ENCODE results near the gene GALNT7.
"Not testable (repeated sequence)": the region's sequence is repeated elsewhere in the genome, so short reads cannot be mapped to it uniquely, and the experiment has no call there.

GALNT7 gene

GRCh38 chr4:173192375-173193162, 24.0 kb downstream of the GALNT7 start:
- no peak for DNase-seq (ENCODE audit: low read depth, low spot score)

- no peak for DNase-seq (ENCODE audit: low read depth, low spot score)
Observed at GRCh38 chr4:173194157-173194556, 25.5 kb downstream of the GALNT7 start.

- no peak for DNase-seq (ENCODE audit: low read depth, low spot score)
Observed at GRCh38 chr4:173195109-173195508, 26.5 kb downstream of the GALNT7 start.

DNA sequence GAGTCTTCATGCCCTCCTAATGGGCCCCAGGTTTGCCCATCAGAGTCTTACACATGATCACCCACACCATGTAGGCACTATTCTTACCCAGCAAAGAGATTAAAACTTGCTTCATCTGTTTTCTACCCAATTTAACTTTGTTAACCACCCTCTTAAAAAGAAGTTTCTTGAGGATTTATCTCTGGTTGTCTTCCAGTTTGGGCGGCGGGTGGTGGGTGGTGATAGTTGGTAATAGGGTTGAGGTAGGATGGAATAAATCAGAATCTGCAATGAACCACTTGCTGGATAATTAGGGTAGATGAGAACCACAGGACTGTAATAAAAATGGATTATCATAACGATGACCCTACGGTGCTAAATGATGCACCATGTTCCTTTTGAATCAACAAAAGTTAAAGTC, 30.9 kb downstream of the GALNT7 start:
- DNase-seq (ENCODE audit: low read depth, low spot score), result no peak

GRCh38 chr4:173200103-173200884, 31.7 kb downstream of the GALNT7 start:
- DNase-seq (ENCODE audit: low read depth, low spot score), result no peak

DNA sequence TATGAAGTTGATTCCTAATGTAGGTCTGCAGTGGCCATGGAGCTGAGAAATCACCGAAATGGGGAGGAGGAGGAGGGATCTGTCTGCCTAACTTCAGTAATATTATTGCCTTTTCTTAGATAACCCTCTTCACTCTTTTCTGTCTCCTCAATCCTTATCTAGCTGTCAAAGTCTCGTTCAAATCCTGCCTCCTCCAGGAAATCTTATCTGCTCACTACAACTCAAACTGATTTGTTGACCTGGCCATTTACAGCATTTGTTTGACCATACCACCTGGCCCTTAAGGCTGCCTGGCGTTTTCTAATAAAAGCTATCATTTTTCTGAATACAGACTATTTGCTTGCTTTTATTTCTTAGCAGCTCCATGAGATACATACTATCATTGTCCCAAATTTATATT, 33.8 kb downstream of the GALNT7 start:
- DNase-seq (ENCODE audit: low read depth, low spot score), result no peak

- DNase-seq (ENCODE audit: low read depth, low spot score), result no peak
Observed at GRCh38 chr4:173205656-173206055, 37.0 kb downstream of the GALNT7 start.

- no peak for DNase-seq (ENCODE audit: low read depth, low spot score)
Observed at GRCh38 chr4:173208420-173208819, 39.8 kb downstream of the GALNT7 start.

DNA sequence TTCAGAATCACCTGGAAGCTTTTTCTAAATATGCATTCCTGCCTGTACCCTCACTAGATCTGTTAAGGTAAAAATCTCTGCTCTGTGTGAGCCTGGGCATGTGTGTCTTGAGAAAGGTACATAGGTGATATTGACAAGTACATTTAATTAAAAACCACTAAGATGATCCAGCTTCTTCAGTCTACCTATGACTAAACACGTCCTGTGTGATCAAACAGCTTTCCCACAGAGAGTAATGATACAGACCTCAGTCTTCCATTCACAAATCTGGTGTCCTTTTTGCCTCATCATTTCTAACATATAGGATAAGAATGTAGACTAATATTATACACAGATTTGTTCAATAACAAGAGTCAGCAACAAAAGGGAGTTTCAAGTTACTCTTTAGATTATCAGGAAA, 42.6 kb downstream of the GALNT7 start:
- no peak for DNase-seq (ENCODE audit: low read depth, low spot score)

DNA sequence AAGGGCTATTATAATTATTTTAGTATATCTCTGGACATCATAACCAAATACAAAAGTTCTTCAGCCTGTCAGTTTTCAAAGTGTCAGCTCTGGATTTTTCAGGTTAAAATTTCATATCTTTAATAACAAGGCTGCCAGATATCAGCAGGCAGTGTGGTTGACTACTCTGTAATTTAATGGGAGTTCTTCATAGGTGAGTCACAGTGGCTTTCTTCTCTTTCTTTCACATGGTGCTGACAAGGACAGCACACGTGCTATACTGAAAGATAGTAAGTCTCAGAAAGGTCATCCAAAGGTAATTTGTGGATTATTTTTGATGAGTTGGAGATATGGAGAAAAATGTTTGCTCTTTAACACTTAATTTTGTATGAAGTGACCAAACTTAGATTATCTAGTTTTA, 43.2 kb downstream of the GALNT7 start:
- DNase-seq (ENCODE audit: low read depth, low spot score), result no peak

- no peak for DNase-seq (ENCODE audit: low read depth, low spot score)
Observed at GRCh38 chr4:173212379-173212778, 43.8 kb downstream of the GALNT7 start.

DNA sequence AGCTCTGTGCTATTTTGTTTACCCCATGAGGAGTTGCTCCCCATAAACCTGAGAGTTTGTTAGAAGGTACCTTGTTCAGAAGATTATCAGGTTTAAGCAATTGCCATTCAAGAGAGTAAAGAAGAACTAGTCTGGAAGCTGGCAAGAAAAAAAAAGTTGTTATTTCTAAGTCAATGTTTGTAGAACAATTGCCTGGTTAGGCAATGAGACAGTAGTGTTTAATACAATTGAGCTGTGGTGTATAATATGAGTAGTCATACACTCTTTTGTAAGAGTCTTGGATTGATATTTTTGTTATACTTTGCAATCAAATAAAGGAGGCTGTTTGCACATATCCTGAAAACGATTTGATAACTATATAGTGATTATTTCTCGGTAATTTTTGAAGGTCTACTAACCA, 44.7 kb downstream of the GALNT7 start:
- DNase-seq (ENCODE audit: low read depth, low spot score), result no peak

DNA sequence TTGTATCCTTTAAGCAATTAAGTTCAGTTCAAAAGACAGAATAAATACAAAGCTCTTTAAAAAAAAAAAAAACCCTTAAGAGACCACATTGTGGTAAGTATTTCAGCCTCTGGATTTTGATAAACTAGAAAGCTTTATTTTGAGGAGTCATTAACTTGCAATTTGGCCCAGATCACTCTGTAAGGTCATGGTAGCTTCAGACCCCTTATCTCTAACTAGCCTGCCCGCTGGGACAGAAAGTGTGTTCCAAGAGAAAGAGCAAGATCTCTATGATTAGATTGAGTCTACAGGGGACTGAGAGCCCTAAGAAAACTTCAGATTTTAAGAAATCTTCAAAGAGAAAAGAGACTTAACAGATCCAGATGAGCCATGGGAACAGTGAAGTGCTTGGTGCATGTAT, 45.6 kb downstream of the GALNT7 start:
- DNase-seq (ENCODE audit: low read depth, low spot score), result no peak

- DNase-seq (ENCODE audit: low read depth, low spot score), result no peak
Observed at GRCh38 chr4:173214661-173215060, 46.0 kb downstream of the GALNT7 start.

DNA sequence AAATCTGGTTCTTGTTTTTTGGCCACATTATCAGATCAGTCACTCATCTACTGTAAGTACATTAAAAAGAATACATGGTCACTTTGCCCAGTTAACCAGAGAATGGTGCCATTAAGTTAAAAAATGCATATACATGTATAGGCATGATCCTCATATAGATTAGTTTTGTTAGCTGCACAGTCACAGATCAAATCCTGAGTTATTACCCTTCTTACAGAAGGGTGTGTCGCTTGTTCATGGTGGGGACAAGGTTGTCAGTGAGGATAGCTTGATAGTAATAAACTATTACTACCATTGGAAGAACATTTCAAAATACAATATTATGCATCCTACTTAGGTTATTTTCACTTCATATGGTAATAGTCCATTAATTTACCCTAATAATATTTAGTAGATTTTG, 48.5 kb downstream of the GALNT7 start:
- no peak for DNase-seq (ENCODE audit: low read depth, low spot score)

GRCh38 chr4:173217727-173218126, 49.1 kb downstream of the GALNT7 start:
- no peak for DNase-seq (ENCODE audit: low read depth, low spot score)

DNA sequence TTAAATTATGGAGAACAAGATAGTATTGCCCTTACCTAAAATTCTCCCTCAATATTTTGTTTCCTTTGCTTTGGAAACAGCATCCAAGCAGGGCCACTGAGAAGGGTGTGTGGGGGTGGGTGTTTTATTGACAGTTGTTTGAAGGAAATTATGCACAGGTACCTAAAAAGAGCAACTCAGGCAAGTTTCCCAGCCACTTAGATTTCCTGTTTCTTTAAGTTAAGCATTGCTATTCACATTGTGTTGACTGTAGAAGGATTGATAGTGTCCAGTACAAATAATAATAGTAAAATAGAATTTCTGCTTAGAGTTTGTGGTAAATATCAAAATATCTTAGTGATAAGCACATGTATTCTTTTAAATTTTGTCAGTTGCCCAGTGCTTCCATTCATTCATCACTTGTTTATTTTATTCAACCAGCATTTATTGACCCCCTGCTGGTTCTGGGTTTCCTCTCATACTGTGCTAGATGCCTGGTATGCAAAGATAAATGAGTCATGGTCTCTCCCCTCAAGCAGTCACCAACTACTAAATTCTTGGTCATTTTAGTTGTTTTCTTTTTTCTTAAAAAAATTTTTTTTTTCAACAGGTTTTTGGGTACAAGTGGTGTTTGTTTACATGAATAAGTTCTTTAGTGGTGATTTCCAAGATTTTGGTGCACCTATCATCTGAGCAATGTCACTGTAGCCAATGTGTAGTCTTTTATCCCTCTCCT, 50.0 kb downstream of the GALNT7 start:
- DNase-seq (ENCODE audit: low read depth, low spot score), result no peak

DNA sequence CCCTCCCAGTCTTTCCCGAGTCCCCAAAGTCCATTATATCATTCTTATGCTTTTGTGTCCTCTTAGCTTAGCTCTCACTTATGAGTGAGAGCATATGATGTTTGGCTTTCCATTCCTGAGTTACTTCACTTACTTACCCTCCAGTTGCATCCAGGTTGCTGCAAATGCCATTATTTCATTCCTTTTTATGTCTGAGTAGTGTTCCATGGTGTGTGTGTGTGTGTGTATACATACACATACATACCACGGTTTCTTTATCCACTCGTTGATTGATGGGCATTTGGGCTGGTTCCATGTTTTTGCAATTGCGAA, 50.5 kb downstream of the GALNT7 start:
- not testable (repeated sequence) for DNase-seq (ENCODE audit: low read depth, low spot score)

DNA sequence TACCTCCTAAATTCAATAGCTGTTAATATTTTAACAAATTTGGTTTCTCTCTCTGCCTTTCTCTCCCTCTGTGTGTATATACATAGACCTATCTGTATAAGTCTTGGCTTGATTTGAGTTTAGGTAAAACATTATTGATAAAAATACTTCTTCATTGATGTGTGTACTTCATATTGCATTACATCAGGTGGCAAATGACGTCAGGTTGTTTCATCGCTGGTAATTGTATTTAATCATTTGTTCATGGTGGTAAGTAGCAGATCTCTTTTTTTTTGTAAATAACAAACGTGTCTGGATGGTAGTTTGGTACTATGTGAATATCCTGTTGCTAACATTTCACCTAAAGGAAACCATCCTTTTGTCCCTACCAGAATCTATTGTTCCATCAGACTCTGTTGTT, 55.1 kb downstream of the GALNT7 start:
- DNase-seq (ENCODE audit: low read depth, low spot score), result no peak

GRCh38 chr4:173226401-173226888, 57.8 kb downstream of the GALNT7 start:
- DNase-seq (ENCODE audit: low read depth, low spot score), result no peak

GRCh38 chr4:173227756-173228155, 59.1 kb downstream of the GALNT7 start:
- no peak for DNase-seq (ENCODE audit: low read depth, low spot score)

GRCh38 chr4:173230062-173230461, 61.5 kb downstream of the GALNT7 start:
- no peak for DNase-seq (ENCODE audit: low read depth, low spot score)
